ENCODE measurements around the gene SNX24. TPM values are rescaled to one million over a fixed set of nuclear protein-coding genes. Genes with fewer than 3 reads are reported as not detected.

The SNX24 gene
- total RNA-seq, 1 experiment from 2014 or later, result 13.9 TPM

DNA sequence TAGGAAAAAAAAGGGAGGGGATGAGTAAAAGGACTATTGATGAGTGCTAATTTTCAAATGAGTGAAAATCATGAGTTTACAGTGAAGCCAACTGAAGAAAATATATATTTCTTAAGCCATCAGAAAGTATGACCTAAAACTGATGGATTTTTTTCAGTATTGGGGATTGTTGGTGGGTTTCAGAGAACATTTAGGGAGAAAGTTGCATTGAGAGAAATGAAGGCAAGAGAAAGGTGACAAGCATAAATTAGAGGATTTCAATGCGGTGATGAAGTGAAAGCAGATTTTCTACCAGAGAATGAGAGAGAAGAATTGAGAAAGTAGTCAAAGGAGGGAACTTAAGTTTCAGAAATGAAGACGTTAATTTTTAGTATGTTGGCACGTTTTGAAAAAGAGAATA, 8.5 kb upstream of the SNX24 start:
- H3K18ac ChIP-seq (ENCODE audit: insufficient read length, low read depth, low read length), result no peak overlapping the region
- H2BK5ac ChIP-seq (ENCODE audit: insufficient read length, low read length), result no peak overlapping the region
- H3K56ac ChIP-seq (ENCODE audit: insufficient read length, low read depth, low read length), result no peak overlapping the region
- H2AFZ ChIP-seq (ENCODE audit: low read length), result no peak overlapping the region
- H2BK120ac ChIP-seq (ENCODE audit: low read depth, low read length, poor library complexity, severe bottlenecking), result no peak overlapping the region
- no peaks in the 10 kb centered on the region for H3K4me1 ChIP-seq (ENCODE audit: insufficient read depth, low read length)
- no peaks in the 10 kb centered on the region for H3K36me3 Mint-ChIP-seq (ENCODE audit: insufficient read depth in 1 of 3, low read depth in 3 of 3)
- no peak overlapping the region for H2AK5ac ChIP-seq (ENCODE audit: insufficient read length, low read length)
- H3K4ac ChIP-seq (ENCODE audit: low read depth, low read length), result no peak overlapping the region
- no peak for DNase-seq
- H3K9me3 ChIP-seq (ENCODE audit: control insufficient read depth, low read depth, low read length), result no peaks in the 10 kb centered on the region
- H4K91ac ChIP-seq (ENCODE audit: insufficient read length, low read depth, low read length), result no peak overlapping the region
- no peaks in the 10 kb centered on the region for H3K4me1 Mint-ChIP-seq
- H4K8ac ChIP-seq (replicated peaks; ENCODE audit: insufficient read length, low read depth, low read length), result no peak overlapping the region
- no peaks in the 10 kb centered on the region for H4K20me1 ChIP-seq (ENCODE audit: control insufficient read depth, insufficient read depth, insufficient read length)
- H3K14ac ChIP-seq (ENCODE audit: insufficient read depth, low read length), result no peak overlapping the region
- H3K79me2 ChIP-seq (ENCODE audit: insufficient read depth, low read length), result no peaks in the 10 kb centered on the region
- H3K4me2 ChIP-seq (ENCODE audit: insufficient read depth, insufficient read length, low read length), result no peak overlapping the region
- H3K9ac ChIP-seq (ENCODE audit: extremely low read depth, insufficient read length, low read length), result no peak overlapping the region
- no peak for TF ChIP-seq CTCF (conservative IDR thresholded peaks at IDR 0.05)
- H4K5ac ChIP-seq (ENCODE audit: insufficient read length, low read depth, low read length), result no peak overlapping the region
- H2BK12ac ChIP-seq (ENCODE audit: insufficient read length, low read depth, low read length), result no peak overlapping the region
- no peak overlapping the region for H2BK20ac ChIP-seq (ENCODE audit: low read depth, low read length, poor library complexity, severe bottlenecking)
- no peaks in the 10 kb centered on the region for H3K23me2 ChIP-seq (ENCODE audit: insufficient read length, low read depth, low read length, poor library complexity, severe bottlenecking)
- H3K27me3 Mint-ChIP-seq (ENCODE audit: low read depth), result no peaks in the 10 kb centered on the region
- peaks cover 0 to 3% of the 10 kb centered on the region in 2 experiments; a peak in 1 of 5 replicates for H3K9me3 Mint-ChIP-seq
- H3T11ph ChIP-seq (ENCODE audit: low read length), result no peak overlapping the region
- H3K27me3 ChIP-seq (ENCODE audit: insufficient read depth, low read length), result no peaks in the 10 kb centered on the region
- H3K23ac ChIP-seq (ENCODE audit: insufficient read length, low read depth, low read length), result no peak overlapping the region
- no peak overlapping the region for H3K4me3 Mint-ChIP-seq
- H3K27ac Mint-ChIP-seq, result no peak overlapping the region
- no peaks in the 10 kb centered on the region for H3K79me1 ChIP-seq (ENCODE audit: insufficient read depth, low read depth, low read length, poor library complexity, severe bottlenecking)
- WGBS (ENCODE audit: extremely low coverage, insufficient read length, low lambda C conversion rate), result no CpG with 5 or more reads among the region's 3 CpGs
- no peak overlapping the region for H2BK15ac ChIP-seq (ENCODE audit: low read depth, low read length)
- no peak overlapping the region for H3K27ac ChIP-seq (ENCODE audit: insufficient read length, low read depth, low read length)
